ENCODE measurements around the gene STK32B.
A peak's percentile ranks its signal among the peaks of the same experiment; 100 is the strongest.

STK32B gene

DNA sequence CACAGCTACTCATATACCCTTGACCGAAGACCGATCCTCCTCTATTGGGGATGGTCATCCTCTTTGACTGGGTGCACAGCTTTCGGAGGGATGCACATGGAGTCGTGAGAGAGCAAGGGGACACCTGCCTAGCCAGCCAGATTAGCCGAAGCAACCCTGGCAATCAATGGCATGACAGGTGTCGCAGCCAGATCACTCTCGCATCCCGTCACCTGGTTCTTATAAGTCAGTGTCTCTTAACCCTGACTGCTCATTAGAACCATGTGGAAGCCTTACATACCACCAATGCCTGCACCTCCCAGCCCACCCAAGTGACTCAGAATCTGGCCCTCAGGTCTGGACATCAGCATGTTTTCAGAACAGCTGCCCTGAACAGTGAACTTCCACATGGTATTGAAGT, 407.4 kb downstream of the STK32B start:
- DNase-seq: no peak

GRCh38 chr4:5459236-5459635, 408.0 kb downstream of the STK32B start:
- no peak for DNase-seq

GRCh38 chr4:5460106-5460801, 409.0 kb downstream of the STK32B start:
- DNase-seq: peak; percentile 11

DNA sequence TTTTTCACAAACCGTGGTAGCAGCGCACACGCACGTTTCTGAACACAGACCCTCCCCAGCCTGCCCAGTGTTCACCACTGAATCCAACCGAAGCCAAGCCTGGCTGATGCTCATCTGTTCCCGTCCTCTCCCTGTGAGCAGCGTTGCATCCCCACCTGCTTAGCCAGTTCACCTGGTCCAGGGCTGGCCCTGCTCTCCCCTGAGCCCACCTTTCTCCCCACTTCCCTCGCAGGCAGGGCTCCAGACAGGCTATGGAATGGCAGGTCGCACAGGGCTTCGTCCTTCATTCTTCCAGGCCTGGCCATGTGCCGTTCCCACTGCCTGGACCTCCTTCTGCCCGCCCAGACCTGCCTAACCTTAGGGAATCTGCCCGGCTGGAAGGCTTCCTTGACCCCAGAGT, 410.2 kb downstream of the STK32B start:
- no peak for DNase-seq

DNA sequence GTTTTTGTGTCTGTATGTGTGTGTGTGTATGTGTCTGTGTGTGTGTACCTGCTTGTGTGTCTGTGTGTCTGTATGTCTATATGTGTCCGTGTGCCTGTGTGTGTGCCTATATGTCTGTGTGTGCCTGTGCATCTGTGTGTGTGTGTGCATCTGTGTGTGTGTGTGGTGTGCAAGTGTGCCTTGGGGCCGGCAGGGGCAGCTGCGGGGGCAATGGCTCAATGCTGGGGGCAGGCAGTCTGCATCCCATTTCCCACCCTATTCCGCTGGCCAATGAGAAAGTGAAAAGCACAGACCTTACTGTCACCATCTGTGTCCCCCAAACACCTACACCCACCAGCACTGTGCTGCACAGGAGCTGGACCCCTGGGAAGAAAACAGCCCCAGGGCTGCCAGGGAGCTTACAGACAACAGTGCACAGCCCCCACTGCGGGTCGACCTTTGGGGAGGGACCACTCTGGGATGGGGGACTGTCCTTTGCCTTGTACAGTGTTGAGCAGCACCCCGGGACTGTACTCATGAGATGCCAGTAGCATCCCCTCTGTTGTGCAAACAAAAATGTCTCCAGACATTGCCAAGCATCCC, 411.1 kb downstream of the STK32B start:
- no peak for DNase-seq

DNA sequence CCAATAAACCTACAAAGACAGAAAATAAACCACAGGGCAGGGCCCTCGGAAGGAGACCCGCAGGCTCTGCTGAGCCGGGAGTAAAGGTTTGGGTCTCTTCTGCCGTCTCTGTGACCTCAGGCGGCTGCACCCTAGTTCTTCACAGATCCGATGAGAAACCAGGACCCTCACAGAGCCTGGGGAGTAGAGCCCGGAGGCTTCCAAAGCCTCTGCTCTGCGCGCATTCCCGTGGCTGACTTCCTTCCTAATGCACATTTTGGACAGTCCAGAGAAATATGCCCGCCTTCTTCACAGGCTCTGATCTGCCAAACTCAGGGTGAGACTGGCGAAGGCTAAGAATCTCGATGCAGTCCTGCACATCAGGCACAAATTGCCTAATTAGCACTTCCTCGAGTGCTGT, 411.6 kb downstream of the STK32B start:
- DNase-seq: no peak

- DNase-seq: no peak
Measured at GRCh38 chr4:5463361-5463760, 412.1 kb downstream of the STK32B start.

- no peak for DNase-seq
Measured at GRCh38 chr4:5463936-5464650, 412.8 kb downstream of the STK32B start.

GRCh38 chr4:5465529-5465928, 414.2 kb downstream of the STK32B start:
- no peak for DNase-seq

DNA sequence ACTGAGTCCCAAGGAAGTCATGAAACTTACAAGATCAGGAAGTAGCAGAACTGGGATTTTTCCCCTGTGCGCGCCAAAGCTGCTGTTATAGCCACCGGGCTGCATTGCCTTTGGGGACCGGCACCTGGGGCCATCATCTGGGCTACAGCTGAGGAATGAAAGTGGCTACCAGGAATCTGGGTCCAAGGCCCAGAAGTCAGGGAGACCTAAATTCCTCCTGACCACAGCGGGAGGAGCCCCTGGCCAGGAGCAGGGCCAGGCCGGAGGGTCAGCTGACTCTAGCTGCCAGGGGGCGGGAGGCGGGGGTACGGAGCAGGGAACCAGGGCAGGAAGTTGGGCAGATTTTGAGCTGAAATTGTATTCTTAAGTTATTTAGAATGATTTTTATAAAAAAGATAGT, 414.7 kb downstream of the STK32B start:
- no peak for DNase-seq

GRCh38 chr4:5467111-5467510, 415.8 kb downstream of the STK32B start:
- DNase-seq: no peak

GRCh38 chr4:5469151-5469775, 418.0 kb downstream of the STK32B start:
- DNase-seq: no peak

DNA sequence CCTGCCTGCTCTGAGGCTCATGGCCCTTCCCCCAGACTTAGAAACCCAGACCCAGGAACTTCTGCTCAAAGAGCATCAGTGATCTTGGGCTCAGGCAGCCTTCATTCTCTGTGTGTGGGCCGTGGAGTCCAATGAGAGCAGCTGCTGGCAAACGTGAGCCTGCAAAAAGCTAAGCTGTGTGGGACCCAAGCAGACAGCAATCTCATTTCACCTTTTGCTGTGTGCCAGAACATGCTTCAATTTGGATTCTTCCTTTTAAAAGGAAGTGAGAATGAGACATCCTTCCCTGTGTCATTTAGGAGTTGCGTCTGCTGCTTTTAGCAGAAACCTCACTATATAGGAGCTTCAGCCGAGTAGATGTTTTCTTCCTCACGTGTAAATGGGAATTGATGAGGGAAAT, 418.6 kb downstream of the STK32B start:
- DNase-seq: no peak

GRCh38 chr4:5470318-5471198, 419.3 kb downstream of the STK32B start:
- no peak for DNase-seq

DNA sequence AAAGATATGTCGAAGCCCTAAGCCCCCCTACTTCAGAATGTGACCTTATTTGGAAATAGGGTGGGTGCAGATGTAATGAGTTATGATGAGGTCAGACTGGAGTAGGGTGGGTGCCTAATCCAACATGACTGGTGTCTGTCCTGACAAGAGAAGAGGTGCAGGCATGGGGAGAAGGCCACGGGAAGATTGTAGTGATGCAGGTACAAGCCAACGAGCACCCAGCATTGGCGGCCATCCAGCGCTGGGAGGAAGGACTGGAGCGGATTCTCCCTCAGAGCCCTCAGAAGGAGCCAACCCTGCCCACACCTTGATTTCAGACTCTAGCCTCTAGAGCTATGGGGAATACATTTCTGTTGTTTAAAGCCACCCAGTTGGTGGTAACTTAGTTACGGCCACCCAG, 419.9 kb downstream of the STK32B start:
- no peak for DNase-seq

DNA sequence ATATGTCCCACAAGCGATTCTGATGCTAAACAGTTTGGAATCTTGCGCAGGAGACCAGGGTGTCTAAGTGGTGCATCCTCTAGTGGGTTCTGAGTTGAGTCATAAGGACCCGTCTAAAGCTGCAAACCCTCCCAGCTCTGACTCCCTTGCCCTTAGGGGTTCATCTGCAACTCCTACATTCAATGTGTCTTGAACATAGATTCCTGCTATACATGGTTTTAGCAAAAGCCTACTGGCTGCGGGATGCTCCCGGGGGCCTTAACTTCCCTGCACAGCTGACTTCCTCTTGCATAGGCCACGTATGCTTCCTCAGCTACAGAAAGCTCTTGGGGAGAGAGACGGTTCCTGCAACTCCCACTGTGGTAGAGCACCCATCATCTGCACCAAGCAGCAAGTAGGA, 420.4 kb downstream of the STK32B start:
- no peak for DNase-seq

GRCh38 chr4:5472160-5472591, 420.9 kb downstream of the STK32B start:
- no peak for DNase-seq

DNA sequence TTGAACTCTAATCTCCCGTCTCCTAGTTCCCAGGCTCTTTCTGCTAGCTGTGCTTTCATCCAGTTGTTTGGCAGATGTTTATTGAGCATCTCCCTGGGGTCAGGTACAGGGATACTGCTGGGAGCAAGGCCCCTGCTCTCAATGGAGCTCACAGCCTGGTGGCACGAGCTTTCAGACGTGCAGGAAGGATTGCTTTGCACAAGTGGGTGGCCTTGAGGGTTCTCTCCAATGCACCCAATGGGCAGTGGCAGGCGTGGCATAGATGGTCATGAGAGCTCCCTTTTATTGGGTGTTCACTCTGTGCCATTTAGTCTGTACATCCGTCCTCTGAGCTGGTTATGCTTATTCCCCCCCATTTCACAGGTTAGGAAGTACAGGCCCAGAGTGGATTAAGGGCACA, 421.8 kb downstream of the STK32B start:
- no peak for DNase-seq

- no peak for DNase-seq
Measured at GRCh38 chr4:5474756-5475155, 423.5 kb downstream of the STK32B start.

GRCh38 chr4:5477613-5478012, 426.3 kb downstream of the STK32B start:
- no peak for DNase-seq

DNA sequence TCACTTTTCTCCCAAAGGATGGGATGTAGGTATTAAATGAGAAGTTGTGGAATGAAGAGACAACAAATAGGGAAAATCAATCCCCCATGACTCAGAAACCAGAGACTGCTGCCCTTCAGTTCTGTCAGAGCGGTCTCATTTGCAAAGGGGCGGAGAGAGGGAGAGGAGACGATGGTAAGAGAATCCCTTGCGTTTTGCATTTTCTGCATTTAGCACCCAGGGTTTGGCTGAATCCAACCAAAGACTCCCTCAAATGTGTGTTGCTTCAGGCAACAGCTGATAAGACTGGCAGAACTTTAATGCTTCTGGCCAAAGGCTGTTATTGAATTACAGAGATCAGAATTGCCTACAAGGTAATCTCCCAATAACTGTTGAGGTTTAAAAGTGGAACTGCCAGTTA, 426.9 kb downstream of the STK32B start:
- DNase-seq: no peak

DNA sequence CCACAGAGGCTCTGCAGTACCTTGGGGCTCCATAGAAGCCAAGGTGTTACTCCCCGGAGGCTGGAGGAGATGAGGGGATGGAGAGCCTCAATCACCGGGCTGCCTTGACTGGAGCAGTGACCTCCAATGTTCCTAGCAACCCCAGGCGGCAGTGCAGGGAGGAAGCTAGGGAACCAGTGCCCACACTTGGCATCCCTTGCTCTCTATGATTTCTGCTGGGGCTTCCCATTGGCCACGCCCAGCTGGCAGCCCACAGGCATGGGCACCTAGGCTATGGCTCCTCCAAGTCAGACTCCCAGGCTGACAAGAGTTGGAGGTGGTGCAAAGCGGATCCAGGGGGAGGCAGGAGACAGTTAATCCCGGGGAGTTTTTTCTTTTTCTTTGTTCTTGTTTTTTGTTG, 427.4 kb downstream of the STK32B start:
- no peak for DNase-seq

GRCh38 chr4:5479518-5480060, 428.3 kb downstream of the STK32B start:
- DNase-seq: no peak

All from NCI-H69 (cell line).